HG03442 (cell line): Measurements from ENCODE around the gene PTPRK.

Experiments
- ATAC-seq: cut with Tn5 transposase; IDR thresholded peaks from one replicate; pipeline ENCODE4 v1.9.1; 2021; ENCODE audit warnings: mild to moderate bottlenecking, moderate library complexity; ENCODE audit not compliant: unreplicated experiment

The PTPRK gene

DNA sequence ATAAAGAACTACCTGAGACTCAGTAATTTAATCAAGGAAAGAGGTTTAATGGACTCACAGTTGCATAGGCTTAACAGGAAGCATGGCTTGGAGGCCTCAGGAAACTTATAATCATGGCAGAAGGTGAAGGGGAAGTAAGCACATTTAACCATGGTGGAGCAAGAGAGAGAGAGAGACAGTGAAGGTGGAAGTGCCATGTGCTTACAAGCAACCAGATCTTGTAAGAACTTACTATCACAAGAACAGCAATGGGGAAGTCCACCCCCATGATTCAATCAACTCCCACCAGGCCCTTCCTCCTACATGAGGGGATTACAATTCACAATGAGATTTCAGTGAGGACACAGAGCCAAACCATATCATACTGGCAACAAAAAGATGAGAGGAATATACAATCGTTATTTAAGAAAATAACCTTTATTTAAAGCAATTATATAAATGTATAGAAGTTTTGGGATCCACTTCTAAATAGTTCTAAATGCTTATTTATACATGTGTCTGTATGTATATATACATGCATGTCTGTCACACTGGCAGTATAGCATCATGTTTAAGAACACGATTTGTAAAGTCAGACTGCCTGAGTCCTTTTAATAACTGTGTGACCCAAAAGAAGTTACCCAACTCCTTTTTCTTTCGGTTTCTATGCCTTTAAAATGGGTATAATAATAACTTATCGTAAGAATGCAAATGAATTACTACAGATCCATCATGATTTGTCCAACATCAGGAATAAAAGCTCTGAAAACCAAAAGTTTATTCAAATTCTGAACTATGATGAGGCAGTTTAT is 363.9 kb downstream of the PTPRK start:
- no peak for ATAC-seq

DNA sequence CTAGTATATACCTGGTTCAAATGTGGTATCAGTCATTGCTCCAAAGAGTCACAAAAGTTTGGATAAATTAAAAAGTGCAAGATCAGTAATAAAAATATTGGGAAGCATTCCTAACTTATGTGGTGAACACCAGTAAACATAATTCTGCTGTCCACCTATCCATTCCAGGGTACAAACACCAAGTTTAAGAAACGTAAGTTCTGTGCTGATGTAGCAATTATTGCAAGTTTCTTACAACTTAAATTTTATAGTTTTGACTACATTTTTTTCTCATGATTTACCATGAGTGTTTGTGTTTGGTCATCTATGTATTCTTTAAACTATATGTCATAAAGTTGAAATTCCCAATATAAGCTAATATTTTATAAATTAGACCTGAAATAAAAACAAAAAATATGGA is 364.6 kb downstream of the PTPRK start:
- no peak for ATAC-seq

DNA sequence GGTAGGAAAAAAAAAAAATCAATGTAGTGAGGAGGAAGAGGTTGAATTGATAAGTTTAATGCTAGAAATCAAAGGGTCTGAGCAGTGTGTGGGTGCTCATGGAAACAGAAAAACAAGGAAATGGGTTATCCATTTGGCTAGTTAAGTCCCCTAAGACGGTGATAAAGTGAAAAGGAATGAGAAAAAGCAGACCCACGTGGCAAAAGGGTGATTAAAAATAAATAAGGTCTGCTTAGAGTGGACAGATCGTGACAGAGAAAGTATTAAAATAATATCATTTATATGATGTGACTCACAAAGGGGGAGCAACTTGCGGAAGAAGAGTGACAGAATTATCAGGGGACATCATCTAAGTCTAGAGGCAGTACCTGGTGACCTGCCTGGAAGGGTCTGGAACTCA is 367.8 kb downstream of the PTPRK start:
- ATAC-seq: no peak

DNA sequence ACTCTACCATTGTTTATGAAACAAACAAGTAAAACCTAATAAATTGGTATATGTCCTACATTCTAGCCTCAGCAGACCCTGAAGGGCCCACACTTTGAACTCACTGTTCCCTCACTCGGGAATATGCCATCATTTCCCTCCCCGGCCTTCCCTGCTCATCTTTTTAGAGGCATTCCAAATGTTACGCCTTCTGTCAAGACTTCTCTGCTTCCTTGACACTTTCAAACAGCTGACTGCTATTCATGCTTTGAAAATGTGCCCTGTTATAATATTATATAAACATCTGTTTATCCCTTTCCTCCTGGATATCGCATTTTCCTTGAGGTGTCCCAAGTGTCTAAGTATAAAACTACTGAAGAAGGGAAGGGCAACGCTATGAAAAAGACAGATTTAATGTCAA is 370.0 kb downstream of the PTPRK start:
- no peak for ATAC-seq

DNA sequence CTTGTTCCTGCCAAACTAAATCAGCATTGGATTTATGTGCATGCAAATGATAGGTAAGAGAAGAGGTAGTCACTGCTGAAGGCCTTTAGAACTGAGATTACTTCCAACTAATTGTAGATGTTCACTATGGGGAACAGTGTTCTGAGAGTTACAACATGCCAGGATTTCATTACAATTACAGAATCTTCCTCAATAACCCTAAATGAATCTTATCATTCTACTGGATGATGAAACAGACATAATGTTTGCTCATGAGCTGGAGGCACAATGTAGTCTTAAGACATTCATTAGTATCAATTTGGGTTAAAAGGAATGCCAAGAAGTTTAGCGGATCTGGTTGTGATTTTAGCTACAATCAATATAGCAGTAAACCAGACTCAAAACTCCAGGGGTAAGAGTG is 370.6 kb downstream of the PTPRK start:
- no peak for ATAC-seq

DNA sequence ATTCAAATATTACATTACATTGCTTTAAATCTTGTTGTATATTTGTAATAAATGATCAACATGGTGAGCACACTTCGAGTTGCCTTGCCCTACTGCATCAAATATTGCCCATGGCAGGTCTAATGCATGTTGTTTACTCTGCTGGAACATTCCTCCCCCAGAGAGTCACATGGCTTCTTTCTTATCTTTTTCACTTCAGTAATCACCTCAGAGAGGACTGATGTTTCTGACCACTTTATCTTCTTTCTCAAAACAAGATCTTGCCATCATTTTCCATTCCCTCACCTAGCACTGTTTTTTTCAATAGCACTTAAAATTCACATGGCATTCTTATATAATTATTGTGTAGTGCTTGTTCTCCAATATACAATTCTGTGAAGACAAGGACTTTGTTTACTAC is 376.1 kb downstream of the PTPRK start:
- no peak for ATAC-seq

DNA sequence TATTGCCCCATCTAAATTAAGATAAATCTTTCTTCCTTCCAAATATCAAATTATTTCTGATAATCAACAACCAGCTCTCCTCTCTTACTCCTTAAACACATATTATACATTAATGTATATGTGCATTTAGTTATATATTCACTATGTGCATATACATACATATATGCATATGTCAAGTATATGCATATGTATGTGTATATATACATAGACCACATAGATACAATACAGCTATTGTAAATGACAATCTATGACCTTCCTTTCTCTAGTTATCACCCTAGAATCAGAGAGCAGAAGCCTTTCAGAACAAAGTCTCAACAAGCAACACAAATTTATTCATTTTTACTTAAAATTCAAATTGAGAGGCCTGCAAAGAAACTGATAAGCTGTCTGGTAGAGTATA is 378.5 kb downstream of the PTPRK start:
- no peak for ATAC-seq

DNA sequence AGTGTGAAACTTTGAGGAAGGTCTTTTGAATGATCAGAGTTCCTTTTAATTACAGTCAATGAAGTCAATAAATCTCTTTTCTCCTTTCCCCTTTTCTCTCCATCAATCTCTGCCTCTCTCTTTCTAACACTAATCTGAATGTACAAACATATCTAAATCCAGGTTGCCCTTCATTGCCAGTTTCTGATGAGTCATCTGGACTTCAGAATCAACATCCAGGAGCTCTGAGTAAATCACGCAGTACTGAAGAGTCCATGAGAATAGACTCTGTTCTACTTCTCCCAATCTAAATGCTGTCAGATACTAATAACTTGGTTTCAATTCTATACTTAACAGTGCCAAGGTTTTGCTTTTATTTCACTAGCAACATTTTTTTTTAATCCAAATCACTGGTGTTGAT is 380.9 kb downstream of the PTPRK start:
- ATAC-seq: no peak

DNA sequence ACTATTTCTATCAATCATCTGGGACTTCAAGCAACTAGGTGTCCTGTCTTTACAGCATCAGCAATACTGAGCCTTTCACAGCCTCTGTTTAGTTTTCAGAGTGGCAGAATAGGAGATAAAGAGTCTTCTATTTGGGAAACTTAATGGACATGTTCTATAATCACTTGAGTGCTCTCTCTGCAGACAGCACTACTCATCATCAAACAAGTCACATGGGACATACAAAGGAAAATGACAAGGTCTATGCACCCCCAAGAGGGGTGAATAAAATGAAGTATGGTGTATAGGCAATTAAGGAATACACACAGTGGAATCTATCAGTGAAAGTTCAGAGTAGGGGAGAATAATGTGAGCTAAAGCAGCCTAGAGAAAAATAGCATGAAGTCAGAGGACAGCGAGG is 381.7 kb downstream of the PTPRK start:
- no peak for ATAC-seq

DNA sequence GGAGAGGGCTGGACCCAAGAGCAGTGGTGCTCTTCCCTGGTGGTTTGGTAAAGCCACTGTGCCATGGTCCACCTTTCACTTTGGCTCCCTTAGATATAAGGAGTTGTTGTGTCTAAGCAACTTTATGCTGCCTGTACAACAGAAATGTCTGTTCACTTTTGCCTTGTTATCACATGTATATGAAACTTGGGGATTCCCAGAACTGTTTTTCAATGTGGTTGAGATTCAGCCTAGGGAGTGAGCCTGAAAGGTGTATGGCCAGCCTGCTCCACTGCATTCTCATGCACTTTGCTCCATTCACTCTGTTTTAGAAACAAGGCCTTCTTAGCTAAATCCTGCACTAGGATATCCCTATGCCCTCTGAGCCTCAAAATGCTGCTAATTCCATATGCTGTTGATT is 385.1 kb downstream of the PTPRK start:
- ATAC-seq: no peak

DNA sequence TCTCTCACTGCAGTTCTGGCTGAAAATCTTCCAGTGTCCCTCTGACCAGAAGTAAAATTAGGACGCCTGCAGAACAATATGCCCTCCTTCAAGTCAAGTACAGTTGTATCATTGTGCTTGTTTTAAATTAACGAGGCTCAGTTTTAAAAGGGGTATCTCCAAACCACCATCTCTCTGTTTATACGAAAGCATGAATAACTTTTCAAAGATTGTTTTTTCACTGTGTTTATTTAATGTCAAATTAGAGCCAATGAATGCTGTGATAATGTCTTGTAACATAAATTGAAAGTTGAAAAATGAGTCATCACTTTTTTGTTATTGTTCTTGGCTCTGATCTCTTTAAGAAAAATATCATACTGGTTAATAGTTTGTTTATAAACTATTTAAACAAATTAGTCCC is 388.8 kb downstream of the PTPRK start:
- no peak for ATAC-seq

DNA sequence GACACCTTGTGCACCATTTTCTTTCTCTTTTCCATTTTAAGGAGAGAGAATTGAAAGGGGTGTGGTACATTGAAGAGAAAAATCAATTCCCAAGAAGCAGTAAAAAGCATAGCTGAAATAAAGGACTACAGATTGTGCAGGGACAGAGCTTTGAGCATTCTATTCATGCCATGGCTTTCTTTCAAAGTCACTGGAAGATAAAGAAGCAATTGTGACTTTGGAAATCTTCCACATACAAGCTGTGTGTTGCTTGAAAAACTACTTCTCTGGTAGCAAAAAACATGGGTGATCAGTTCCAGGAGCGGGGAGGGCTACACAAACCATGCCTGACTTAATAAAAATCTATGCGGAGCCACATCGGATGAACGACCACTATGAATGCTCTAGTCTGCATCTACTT is 389.4 kb downstream of the PTPRK start:
- ATAC-seq: no peak

DNA sequence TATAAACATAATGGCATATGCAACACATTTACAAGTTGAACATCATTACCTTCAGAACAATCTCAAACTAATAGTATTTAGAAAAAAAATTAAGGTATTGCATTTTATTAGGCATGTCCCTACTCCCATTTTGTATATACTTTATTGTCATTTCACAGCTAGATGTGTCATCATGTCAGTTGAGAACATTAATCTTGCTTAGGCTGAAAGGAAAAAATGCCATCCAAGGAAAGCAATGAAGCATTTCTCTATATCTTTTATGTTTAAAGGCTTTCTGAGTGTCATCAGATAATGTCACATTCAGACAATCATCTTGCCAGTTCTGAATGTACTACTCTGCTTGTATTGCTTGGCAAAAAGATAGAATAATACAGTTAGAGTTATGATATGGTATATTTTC is 390.7 kb downstream of the PTPRK start:
- ATAC-seq: no peak

DNA sequence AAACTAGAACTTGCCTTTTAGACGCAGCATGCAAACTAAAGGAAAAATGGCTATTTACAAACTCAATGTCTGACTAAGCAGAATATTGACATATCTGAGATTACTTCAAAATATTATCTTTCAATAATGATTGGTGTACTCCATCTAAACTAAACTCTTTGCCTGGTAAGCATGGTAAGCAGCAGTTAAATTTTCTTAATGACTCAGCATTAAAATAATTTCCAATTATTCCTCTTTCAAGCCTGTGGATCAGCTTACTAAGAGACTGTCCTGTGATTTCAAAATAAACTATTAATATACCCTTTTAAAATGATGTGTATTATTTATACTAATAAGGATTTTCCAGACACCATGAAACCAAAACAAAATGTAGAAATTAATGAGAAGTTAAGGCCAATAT is 392.7 kb downstream of the PTPRK start:
- no peak for ATAC-seq

DNA sequence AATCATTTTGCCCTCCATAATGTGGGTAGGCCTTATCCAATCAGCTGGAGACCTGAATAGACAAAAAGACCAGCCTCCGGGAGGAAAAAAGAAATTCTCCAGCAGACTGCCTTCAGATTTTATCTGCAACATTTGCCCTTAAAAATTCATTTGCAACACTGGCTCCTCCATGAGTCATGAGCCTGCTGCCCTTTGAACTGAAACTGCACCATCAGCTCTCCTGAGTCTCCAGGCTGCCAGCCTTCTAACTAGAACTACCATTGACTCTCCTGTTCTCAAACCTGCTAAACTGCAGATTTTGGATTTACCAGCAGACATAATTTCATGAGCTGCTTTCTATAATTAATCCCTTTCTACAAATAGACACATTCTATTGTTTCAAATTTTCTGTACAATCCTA is 395.7 kb downstream of the PTPRK start:
- ATAC-seq: no peak

DNA sequence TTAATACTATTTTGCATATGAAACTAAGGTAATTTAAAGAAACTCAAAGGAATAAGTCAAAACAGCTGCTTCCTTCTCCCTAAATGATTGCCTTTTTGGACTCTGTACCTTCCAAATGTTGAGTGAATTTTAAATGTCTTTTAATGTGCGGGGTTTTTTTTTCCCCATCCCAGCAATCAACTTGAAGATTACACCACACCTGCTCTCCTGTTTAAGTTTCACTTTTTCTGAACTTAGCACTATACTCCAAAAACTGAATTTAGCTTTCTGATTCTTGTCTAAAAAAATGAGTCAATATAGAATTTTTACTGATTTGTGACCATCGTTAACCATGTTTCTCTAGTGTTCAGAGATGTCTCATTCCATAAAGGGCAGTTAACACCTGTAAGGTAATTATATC is 398.8 kb downstream of the PTPRK start:
- ATAC-seq: no peak

DNA sequence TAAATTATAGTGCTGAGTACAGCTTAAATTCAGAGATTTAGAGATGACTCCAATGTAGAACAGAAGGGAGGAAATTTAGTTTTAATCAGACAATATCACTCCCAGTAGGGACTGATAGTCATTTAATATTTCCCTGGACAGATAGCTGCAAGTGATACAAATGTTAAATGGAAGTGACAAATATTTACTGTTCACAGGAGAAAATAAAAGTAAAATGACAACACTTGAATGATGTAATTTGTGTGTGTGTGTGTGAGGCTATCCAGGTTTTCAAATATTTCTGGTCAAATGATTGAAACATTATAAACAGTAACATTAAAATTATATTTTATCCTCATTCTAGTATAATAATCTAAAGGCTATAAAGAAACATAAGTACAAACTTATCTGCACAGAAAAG is 399.2 kb downstream of the PTPRK start:
- ATAC-seq: no peak

DNA sequence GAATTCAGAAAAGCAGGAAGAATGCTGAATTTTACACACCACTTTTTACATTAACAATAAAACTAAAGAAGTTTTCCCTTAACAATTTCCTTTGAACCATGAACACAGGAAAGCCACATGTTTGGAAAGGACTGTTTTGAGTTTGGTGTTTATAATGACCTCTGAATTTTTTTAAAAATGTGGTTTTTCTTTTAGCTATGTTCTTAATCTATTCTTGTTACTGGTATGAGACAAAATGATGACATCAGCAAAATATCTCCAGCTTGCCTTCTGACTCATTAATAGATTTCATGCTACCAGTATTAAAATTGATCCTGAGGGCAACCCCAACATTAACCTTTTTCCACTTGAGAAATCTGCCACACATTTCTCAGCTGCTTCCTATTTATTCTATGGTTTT is 402.0 kb downstream of the PTPRK start:
- no peak for ATAC-seq

DNA sequence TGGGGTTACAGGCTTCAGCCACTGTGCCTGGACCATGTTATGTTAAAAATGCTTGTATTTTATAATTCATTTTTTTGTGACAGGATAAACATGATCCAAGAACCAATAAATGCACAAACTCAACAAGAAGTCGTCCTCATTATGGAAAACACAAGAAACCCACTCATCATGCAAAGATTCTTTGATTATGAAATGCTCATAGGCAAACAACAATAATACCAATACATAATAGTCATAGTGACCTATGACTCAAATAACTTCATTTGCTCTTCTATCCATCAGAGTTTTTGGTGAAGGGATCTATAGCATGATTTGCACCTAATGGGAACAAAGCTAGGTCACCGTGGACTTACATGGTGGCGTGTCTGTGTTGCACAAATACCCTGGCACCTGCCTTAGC is 402.5 kb downstream of the PTPRK start:
- ATAC-seq: no peak

DNA sequence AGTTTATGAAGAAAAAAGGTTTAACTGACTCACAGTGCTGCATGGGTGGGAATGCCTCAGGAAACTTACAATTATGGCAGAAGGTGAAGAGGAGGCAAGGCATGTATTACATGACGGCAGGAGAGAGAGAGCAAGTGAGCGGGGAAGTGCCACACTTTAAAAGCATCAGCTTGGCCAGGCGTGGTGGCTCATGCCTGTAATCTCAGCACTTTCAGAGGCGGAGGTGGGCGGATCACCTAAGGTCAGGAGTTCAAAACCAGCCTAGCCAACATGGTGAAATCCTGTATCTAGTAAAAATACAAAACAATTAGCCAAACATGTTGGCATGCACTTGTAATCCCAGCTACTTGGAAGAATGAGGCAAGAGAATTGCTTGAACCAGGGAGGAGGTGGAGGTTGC is 406.2 kb downstream of the PTPRK start:
- ATAC-seq: no peak

DNA sequence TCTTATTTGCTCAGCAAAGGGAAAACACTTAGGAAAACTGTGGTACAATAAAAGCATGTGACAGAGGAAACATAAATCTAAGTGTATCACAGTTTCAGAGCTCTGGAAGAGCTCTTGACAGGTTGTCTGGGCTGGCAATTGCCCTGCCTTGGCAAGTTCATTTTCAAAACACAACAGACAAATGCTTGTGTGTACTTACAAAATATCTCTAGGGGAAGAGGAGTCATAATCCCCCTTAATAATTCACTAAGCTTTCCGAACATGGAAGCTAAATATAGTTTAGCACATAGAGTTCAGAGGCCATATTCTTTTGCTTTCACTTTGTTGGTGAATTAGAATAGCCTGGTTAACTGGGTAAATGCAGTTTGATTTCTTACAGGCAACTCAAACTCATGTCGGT is 407.9 kb downstream of the PTPRK start:
- ATAC-seq: peak; percentile 52

DNA sequence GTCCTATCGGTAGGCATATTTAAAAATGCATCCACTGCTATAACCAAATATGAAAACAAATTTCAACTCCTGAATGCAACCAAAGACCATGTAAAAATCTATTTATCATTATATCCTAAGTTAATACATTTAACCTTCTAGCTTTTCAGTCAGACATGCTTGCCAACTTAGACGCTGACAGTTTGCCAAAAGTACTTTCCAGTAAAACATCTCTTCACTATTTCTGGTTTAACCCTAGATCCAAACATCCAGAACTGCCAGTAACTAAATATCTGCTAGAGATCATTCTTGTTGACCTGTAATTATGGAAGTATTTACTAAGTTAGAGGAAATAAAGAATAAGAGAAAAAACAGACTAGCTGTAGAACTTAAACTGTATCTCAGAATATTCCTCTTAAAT is 409.3 kb downstream of the PTPRK start:
- ATAC-seq: no peak

DNA sequence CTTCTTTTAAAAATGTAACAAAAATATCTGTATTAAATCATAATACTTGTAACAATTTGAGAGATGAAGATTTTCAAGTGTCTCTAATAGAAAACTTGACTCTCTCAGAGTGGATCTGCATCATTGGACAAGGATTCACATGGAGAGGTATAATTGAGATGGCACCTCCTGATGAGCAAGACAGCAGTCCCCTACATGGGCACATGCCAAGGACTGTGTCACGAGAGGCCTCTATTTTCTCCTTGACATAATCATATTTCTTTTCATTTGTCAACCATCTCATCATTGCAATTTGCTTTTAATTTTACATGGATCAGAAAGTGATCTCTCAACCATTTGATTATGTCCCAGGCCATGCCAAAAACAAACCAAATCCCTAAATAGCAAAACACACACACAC is 412.7 kb downstream of the PTPRK start:
- ATAC-seq: no peak
